ENCODE results near the gene LCP2. TPM values are rescaled to one million over a fixed set of nuclear protein-coding genes. Genes with fewer than 3 reads are reported as not detected.
"Not testable (repeated sequence)": the region's sequence is repeated elsewhere in the genome, so short reads cannot be mapped to it uniquely, and the experiment has no call there.

LCP2 gene
- total RNA-seq, 1 donor from 2014 or later: 38.4 TPM

DNA sequence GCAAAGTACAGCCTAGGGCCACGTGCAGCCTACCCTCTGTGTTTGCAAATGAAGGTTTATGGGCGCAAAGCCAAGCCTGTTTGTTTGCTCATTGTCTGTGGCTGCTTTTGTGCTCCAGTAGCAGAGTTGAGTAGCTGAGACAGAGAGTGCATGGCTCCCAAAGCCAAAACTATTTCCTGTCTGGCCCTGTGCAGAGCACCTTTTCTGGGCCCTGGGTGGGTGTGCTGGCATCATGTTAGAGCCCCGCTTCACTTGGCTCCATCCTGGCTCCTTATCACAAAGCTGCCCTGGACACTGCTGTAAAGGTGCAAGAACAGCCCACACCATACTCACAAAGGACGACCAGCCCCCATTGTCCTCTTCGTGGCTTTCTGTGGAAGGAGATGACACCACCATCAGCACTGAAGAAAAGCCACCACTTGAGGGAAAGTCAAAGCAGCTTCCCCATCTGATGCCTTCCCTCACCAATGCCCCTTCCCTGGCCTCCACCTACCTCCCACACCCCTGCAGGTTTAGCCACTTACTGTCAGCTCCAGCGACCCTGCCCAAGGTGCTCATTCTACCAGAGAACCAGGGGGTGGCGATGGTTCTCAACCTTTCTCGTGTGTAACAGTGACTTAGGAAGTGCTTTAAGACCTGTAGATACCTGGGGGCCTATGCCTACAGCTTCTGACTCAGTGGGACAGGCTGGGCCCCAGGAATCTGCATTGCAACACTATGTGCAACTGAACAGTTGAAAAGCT, 23.4 kb downstream of the LCP2 start:
- no peak for DNase-seq (ENCODE audit: low spot score)

- no peak for DNase-seq (ENCODE audit: low spot score)
Measured at GRCh38 chr5:170270293-170271069, 27.1 kb downstream of the LCP2 start.

GRCh38 chr5:170269579-170269978, 28.0 kb downstream of the LCP2 start:
- DNase-seq (ENCODE audit: low spot score): no peak

DNA sequence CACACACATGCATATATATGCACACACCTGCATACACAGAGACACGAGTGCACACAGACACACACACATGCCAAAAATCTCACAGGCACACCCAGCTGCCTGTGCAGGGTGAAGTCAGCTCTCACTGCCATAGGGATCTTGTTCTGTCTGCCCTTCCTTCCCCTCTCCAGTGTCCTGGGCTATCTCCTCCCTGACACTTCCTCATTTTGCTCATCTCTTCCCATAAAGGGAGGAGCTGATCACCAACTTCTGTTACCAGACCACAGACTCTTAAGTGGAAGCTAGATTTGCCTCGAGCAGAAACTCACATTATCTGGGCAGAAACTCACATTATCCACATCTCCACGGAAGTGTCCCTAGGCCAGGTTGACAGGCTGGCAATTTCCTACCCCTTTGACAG, 28.7 kb downstream of the LCP2 start:
- no peak for DNase-seq (ENCODE audit: low spot score)

GRCh38 chr5:170268153-170268689, 29.4 kb downstream of the LCP2 start:
- DNase-seq (ENCODE audit: low spot score): no peak

DNA sequence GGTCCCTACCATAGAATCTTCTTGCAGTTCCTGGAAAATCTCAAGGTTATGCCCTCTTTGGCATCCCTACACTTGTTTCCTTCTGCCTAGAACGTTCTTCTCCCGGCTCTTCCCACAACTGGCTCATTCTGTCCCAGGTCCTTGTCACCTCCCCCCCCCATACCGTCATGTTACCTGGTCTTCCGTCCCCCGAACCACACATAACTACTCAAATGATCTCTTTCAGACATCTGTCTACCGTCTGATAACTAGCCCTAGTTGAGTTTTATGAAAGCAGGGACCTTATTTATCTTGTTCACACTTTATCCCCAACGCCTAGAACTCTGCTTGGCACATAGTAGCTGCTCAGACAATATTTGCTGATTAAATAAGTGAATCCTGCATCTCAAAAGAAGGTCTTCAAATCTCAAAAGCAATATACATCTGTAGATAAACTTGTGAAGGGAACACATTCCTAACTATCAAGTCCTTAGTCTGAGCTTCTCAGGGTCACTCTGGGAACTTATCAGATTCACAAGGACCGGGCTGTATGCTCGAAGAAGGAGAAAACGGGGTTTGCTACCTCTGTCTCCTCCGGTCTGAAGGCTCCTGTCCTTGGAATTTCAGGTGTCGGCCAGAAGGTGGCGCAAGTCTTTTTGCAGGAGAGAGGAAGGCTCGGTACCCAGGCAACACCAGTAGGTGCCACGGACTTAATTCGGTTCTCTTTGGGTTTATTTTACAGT, 30.0 kb downstream of the LCP2 start:
- DNase-seq (ENCODE audit: low spot score): peak; percentile 67

- DNase-seq (ENCODE audit: low spot score): no peak
Measured at GRCh38 chr5:170266570-170267381, 30.8 kb downstream of the LCP2 start.

- DNase-seq (ENCODE audit: low spot score): no peak
Measured at GRCh38 chr5:170265522-170265921, 32.1 kb downstream of the LCP2 start.

DNA sequence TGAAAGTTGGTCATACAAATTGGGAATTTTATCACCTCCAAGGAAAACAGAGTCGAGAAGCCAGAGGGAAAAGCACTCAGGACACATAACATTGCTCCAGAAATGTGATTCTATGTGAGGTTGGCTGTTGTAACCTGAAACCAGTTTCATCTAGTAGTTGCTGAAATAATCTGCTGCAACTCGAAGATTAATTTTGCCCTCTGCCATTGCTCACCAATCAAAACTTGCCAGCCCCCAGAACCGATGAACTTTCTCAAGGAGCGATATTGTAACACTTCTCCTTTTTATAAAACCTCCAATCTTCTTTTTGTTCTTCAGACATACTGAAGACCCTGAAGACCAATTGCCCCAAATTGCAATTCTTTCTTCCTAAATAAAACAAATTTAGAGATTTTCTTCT, 33.7 kb downstream of the LCP2 start:
- DNase-seq (ENCODE audit: low spot score): no peak

DNA sequence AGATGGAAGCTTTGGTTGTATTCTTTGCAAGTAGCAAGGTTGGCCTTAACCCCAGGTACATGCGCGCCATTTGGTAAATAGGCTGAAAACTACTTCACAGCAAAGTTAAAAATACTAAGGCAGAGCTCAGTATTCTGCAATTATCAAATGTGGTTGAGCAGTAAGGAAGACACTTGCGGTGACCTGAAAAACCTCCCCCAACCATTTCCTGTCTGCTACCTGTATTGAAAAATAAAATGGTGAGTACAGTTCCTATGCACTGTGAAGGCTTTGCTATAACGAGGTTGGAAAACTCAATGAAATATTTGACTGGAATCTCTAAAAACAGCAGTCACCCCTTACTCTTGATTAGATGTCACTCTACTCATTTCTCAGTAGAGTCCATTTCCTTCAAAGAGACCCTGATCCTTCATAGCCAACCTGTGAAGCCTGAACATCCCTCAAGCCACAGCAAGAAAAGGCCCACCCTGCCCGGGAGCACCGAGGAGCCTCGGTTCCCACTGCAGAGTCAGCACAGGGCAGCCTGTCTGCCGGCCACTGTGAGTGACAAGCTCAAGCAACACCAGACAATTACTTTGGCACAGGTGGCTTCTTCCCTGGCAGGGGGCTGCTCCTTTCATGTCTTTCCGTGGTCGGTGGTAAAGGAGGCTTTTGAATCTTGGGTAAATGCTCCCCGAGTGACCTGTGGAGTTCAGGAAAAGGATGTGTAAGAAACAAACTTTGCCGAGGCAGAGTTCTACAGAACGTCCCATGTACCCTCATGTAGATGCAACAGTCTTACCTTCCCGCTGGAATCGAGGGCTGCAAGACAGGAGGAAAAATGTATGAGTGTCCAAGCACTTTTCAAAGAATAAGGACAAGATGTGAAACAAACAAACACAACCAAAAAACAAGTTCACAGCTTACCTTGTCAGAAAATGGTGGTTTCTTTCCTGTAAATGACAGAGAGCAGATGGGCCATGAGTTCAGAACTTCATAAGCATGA, 35.2 kb downstream of the LCP2 start:
- no peak for DNase-seq (ENCODE audit: low spot score)

- DNase-seq (ENCODE audit: low spot score): no peak
Measured at GRCh38 chr5:170261528-170262043, 36.0 kb downstream of the LCP2 start.

DNA sequence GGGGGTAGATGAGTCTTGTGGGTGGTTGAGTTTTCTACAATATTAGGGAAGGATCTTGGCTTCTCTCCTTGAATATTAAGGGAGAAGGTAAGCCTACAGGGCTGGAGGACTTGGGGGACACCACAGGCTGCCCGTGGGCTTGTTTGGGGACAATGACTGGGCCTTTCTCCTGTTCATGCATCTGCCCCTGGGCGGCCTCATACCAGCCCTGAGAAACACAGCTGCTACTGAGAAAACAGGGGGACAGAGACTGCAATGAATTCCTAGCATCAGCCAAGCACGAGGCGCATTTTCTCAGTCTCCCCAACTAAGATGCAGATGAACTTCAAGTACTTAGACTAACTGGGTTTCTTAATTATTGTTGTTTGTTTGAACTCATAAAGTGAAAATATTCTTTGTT, 40.2 kb downstream of the LCP2 start:
- DNase-seq (ENCODE audit: low spot score): no peak

GRCh38 chr5:170256571-170256970, 41.0 kb downstream of the LCP2 start:
- no peak for DNase-seq (ENCODE audit: low spot score)

DNA sequence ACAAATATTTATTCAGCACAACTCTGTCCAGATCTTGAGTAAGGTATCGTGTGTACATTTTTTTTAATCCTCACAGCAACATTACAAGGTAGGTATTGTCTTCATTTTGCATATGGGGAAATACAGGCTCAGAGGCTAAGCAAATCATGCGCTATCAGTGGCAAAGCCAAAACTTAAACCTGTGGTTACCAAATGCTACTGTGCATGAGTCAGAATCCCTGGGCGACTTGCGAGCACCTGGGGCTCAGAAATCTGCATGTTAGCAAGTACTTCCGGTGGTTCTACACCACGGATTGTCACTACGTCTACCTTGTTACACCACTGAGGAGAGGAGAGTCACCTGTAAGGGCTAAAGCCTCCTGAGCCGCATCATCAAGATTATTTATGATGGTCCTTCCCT, 43.5 kb downstream of the LCP2 start:
- no peak for DNase-seq (ENCODE audit: low spot score)

- DNase-seq (ENCODE audit: low spot score): no peak
Measured at GRCh38 chr5:170252720-170253350, 44.7 kb downstream of the LCP2 start.

GRCh38 chr5:170252109-170252508, 45.5 kb downstream of the LCP2 start:
- DNase-seq (ENCODE audit: low spot score): no peak

- no peak for DNase-seq (ENCODE audit: low spot score)
Measured at GRCh38 chr5:170251462-170251861, 46.1 kb downstream of the LCP2 start.

DNA sequence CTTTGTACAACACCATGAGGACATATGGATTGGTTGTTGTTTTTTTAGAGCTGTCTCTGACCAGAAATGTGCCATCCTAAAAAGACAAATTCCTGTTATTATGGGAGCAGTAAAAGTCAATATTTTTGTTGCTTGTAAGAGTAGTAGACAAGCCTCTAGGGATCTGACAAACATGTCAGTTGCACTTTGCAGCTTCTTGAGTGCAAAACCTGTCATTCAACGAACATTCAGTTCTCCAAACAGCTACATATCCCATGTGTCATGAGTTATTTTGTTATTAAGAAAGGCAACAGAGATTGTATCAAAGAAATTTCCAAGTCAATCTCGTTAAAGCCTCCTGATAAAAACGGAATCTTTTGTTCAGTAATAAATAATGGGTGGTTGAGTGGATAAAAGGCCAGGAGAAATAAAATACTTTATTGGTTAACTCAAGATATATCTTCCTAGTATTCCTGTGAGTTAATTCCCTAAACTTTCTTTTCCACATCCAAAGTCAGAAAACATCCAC, 46.7 kb downstream of the LCP2 start:
- no peak for DNase-seq (ENCODE audit: low spot score)

DNA sequence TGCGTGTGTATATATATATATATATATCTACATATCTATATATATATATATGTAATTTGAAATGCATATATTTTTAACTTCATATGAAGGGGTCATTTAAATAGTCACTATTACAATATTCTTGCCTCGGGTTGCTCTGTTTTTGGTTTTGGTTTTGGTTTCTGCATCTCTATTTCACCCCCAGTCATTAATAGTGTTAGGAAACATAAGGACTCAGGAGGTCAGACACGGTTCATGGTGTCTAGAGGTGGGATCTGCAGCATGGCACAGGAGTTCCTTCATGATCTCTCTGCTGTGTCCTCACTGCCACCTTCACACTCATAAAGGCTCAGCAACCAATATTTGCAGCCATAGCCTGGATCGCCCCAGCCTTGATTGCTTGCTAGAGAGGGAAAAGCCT, 48.2 kb downstream of the LCP2 start:
- no peak for DNase-seq (ENCODE audit: low spot score)

GRCh38 chr5:170248931-170249227, 48.7 kb downstream of the LCP2 start:
- DNase-seq (ENCODE audit: low spot score): not testable (repeated sequence)

All from mucosa of gallbladder (tissue), 1 donor.